Loucy (cell line): ENCODE results near the gene DNAI7.

Experiments used
- CTCF ChIP-seq: fragments of 200-600 bp; sonication (generic); conservative IDR thresholded peaks from 2 replicates; pipeline ENCODE4 v1.5.1; 2014; ENCODE audit warnings: mild to moderate bottlenecking, antibody characterized with exemption, low read length
- EZH2phosphoT487 ChIP-seq: fragments of 200-600 bp; IDR thresholded peaks from 2 replicates; pipeline ENCODE4 v1.6.1; 2018; ENCODE audit warnings: antibody characterized with exemption, mild to moderate bottlenecking, moderate library complexity, borderline replicate concordance

- TF ChIP-seq CTCF (no peak), EZH2phosphoT487 (no peak)
Measured at GRCh38 chr12:25072906-25073650, 121.9 kb downstream of the DNAI7 start.
